Parathyroid adenoma (tissue), 2 donors: ENCODE measurements around the gene RGS8.
A peak's percentile ranks its signal among the peaks of the same experiment; 100 is the strongest.

Experiments
- H2AFZ ChIP-seq: fragments of 300-600 bp; sonication (generic); one replicate; pipeline ENCODE4 v1.7.0; 2017; ENCODE audit warnings: antibody characterized with exemption, mild to moderate bottlenecking
- H3K27ac ChIP-seq: fragments of 300-600 bp; sonication (generic); one replicate; pipeline ENCODE4 v1.7.0; 2017
- H3K27me3 ChIP-seq: fragments of 300-600 bp; sonication (generic); one replicate; pipeline ENCODE4 v1.7.0; 2017; ENCODE audit warnings: low read length; ENCODE audit not compliant: control insufficient read depth, insufficient read depth
- H3K36me3 ChIP-seq: fragments of 300-600 bp; sonication (generic); one replicate; pipeline ENCODE4 v1.7.0; 2017; ENCODE audit warnings: low read length; ENCODE audit not compliant: control insufficient read depth, insufficient read depth
- H3K4me1 ChIP-seq: fragments of 300-600 bp; sonication (generic); one replicate; pipeline ENCODE4 v1.7.0; 2017; ENCODE audit warnings: control low read depth
- H3K4me2 ChIP-seq: fragments of 300-600 bp; sonication (generic); one replicate; pipeline ENCODE4 v1.7.0; 2017; ENCODE audit warnings: low read length
- H3K4me3 ChIP-seq: fragments of 300-600 bp; sonication (generic); one replicate; pipeline ENCODE4 v1.7.0; 2017; ENCODE audit warnings: low read depth, low read length
- H3K79me2 ChIP-seq: fragments of 300-600 bp; sonication (generic); one replicate; pipeline ENCODE4 v1.7.0; 2017; ENCODE audit warnings: control low read depth
- H3K9ac ChIP-seq: fragments of 300-600 bp; sonication (generic); one replicate; pipeline ENCODE4 v1.7.0; 2017; ENCODE audit warnings: mild to moderate bottlenecking
- H3K9me3 ChIP-seq: fragments of 300-600 bp; sonication (generic); one replicate; pipeline ENCODE4 v1.7.0; 2017; ENCODE audit warnings: low read length; ENCODE audit not compliant: control insufficient read depth
- CTCF ChIP-seq: fragments of 300-600 bp; sonication (generic); IDR thresholded peaks from one replicate; pipeline ENCODE4 v1.7.0; 2017; ENCODE audit warnings: antibody characterized with exemption, mild to moderate bottlenecking
- donor health status: primary hyperparathyroidism.

RGS8 gene

GRCh38 chr1:182703539-182703938 lies 19.2 kb upstream of the RGS8 start:
- no peak overlapping the region for H3K4me2 ChIP-seq
- no peak for TF ChIP-seq CTCF
- no peak overlapping the region for H3K4me3 ChIP-seq
- H3K27ac ChIP-seq: no peak overlapping the region
- H3K9me3 ChIP-seq: no peaks in the 10 kb centered on the region
- no peaks in the 10 kb centered on the region for H3K27me3 ChIP-seq
- no peak overlapping the region for H2AFZ ChIP-seq
- H3K9ac ChIP-seq: no peak overlapping the region
- no peaks in the 10 kb centered on the region for H3K79me2 ChIP-seq
- H3K36me3 ChIP-seq: no peaks in the 10 kb centered on the region
- H3K4me1 ChIP-seq: no peaks in the 10 kb centered on the region

- no peaks in the 10 kb centered on the region for H3K79me2 ChIP-seq
- H2AFZ ChIP-seq: no peak overlapping the region
- no peak for TF ChIP-seq CTCF
- H3K27ac ChIP-seq: no peak overlapping the region
- no peaks in the 10 kb centered on the region for H3K36me3 ChIP-seq
- no peaks in the 10 kb centered on the region for H3K27me3 ChIP-seq
- no peak overlapping the region for H3K4me2 ChIP-seq
- H3K9ac ChIP-seq: no peak overlapping the region
- H3K9me3 ChIP-seq: no peaks in the 10 kb centered on the region
- H3K4me1 ChIP-seq: no peaks in the 10 kb centered on the region
- no peak overlapping the region for H3K4me3 ChIP-seq
Measured at GRCh38 chr1:182702826-182703524, 18.6 kb upstream of the RGS8 start.

- TF ChIP-seq CTCF: no peak
- Histone ChIP-seq H3K4me2 (no peak overlapping the region), H3K36me3 (no peaks in the 10 kb centered on the region), H2AFZ (peak overlapping the region; percentile 46), H3K79me2 (no peaks in the 10 kb centered on the region), H3K9ac (no peak overlapping the region), H3K27ac (no peak overlapping the region), H3K4me3 (no peak overlapping the region), H3K27me3 (no peaks in the 10 kb centered on the region), H3K4me1 (no peaks in the 10 kb centered on the region), H3K9me3 (no peaks in the 10 kb centered on the region)
Measured at GRCh38 chr1:182700351-182700709, 15.9 kb upstream of the RGS8 start.

GRCh38 chr1:182699393-182700350 lies 15.3 kb upstream of the RGS8 start:
- no peak overlapping the region for H3K9ac ChIP-seq
- H3K79me2 ChIP-seq: no peaks in the 10 kb centered on the region
- no peak overlapping the region for H3K4me2 ChIP-seq
- no peaks in the 10 kb centered on the region for H3K9me3 ChIP-seq
- H3K4me3 ChIP-seq: no peak overlapping the region
- peak overlapping the region; percentile 46 for H2AFZ ChIP-seq
- no peak for TF ChIP-seq CTCF
- H3K27me3 ChIP-seq: no peaks in the 10 kb centered on the region
- H3K27ac ChIP-seq: no peak overlapping the region
- H3K36me3 ChIP-seq: no peaks in the 10 kb centered on the region
- H3K4me1 ChIP-seq: no peaks in the 10 kb centered on the region
